Fibroblast of skin of left biceps (primary cell): Measurements from ENCODE around the gene TFB1M.
"Not testable (repeated sequence)": the region's sequence is repeated elsewhere in the genome, so short reads cannot be mapped to it uniquely, and the experiment has no call there.

Experiments
- DNase-seq, 2 experiments: peaks; one replicate each; pipeline ENCODE4 v3.0.0-alpha.2; 2013; ENCODE audit warnings: low read depth in 2 of 2

Gene TFB1M

DNA sequence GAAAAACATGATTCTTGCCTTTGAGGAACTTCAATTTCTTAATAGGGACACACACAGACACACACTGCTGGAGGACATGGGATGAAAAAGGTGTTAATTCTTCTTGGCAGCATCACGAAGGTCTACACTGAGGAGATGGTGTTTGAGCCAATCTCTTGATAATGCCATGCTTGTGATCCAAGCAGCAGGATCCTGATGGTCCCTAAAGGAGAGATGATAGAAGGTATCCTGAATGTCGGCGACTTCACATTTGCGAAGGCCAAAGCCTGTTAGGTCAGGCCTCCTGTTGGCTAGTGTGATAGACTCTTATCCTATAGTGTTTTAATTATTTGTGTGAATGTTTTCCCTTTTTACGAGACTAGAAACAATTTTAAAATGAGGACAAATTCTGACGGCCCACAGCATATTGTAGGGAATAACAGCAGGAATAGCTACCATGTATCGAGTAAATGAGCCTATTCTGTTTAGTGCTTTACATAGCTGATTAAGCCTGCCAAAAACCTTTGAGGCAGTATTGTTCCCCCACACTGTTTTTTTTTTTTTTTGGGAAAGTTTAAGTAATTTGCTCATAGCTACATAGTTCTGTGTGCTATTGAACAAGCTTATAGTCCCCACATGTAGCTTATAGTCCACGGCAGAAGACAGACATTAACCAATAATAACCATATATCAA lies 15.3 kb upstream of the TFB1M start:
- no peak for DNase-seq

DNA sequence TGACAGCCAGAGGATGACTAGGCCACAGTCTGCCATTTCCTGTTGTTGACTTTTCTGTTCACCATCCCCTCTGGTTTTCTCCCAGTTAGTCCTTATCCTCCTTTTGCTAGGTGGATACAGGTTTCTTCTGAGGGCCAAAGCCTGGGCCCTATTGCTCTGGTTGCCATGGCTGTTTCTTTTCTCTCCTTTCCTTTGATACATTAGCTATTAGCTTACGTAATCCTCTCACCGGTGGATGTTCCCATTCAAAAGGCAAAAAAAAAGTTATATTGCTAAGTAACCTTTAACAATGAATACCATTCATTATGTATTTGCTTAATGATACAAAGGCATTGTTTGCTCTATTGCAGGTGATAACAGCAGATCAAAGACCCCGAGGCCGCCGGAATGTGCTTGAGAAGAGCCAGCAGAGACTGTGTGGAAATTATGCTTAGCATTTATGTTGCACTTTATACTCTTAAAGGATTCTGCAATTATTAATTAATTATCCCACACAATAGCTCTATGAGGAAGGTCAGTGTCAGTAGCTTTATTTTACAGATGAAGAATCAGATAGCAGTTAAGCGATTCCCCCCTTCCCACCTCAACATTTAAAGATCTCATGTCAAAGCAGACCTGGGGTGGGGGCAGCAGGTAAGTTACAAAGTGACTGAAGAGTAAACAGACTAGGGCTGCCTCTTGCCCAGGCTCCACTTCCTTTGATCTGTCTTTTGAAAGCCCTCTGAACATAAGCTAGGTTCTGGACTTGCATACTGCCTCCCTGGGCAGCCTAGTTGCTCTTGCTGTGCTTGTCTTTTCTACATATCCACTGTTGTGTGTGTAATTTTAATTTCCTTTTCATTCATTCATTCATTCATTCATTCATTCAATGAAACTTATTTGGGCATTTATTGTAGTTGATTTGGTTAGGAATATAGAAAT lies 14.5 kb upstream of the TFB1M start:
- no peak for DNase-seq

DNA sequence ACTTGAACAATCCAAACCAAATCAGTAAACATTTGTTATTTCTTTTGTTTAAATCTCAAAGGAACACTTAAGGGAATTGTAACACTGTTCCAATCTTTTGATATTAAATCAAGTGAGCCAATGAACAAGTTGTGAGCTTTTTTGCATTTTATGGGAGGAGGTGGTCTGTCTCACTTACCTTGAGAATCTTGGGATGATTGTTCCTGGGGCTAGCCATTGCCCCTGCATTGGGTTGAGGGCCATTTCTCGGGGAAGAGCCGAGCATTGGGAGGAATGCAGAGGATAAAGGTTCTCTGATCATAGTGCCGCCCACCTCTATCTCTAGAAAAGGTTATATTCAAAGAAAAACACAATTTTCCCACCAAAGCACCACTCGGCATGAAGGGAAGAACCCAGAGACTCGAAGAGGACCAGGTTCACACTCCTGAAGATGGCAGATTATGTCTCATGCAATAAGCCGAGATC lies 13.8 kb upstream of the TFB1M start:
- no peak for DNase-seq

DNA sequence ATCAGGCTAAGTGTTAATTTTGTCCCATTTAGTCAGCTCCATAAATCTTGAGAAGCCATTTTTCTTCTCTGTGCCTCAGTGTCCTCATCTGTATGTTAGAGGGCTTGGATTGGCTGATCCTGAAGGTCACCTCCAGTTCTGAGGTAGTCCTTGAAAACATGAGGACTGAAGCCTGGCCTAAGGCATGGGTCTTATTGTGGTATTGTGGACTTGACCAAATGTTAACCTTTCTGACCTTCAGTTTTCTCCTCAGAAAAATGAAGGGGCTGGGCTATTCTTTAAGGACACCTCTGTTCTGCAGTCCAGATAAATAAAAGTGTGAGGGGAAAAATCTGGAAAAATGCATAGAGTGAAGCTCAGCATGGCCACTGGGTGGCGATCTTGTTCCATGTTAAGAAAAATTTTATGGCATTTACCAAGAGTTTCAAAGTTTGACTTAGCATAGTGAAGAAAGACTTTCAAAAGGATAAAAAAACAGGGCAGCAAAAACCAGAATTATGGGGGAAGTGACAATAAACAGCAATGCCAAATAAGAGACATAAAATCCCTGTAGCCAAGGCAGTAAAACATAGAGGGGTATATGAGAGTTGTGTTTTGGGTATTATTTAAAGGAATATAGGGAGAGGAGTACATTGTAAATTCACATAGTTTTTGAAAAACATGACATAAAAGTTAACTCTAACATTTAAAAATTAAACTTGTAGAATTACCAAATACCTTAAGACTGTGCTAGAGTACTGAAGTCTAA lies 13.2 kb upstream of the TFB1M start:
- peak; percentile 24 to 39 for DNase-seq

DNA sequence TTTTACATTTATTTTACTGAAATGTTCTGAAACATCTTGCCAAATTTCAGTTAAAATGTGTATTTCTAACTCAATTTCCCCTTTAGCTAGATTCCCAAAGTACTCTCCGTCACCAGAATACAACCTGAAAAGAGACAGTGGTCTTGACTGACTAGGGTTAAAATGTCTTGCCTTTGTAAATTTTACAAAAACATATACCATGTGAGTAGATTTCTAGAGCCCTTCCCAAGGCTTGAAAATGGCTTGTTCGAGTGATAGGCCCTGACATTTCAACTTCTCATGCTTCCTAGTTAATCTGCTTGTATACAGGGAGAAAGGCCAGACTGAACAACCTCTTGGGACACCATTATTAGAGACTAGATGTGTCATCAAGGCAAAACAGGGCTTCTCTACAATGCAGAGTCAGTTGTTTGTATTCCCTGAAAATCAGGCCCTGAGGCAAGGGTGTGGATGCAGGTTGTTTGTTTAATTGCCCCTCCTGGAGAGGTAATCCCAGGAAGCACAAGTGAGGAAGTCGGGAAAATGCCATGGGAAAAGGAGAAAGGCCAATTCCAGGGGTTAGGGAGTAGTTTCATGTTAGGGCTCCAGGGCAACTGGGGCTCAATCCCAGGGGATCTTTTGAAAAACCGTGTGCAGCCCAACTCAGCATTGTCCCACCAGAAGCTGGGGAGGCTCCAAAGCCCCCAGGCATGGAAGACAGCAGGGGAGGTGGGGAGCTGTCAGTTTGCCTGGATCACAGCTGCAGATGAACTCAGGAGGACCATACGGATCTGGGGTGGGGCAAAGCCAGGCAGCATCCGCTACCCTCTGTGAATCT lies 11.6 kb upstream of the TFB1M start:
- no peak for DNase-seq

DNA sequence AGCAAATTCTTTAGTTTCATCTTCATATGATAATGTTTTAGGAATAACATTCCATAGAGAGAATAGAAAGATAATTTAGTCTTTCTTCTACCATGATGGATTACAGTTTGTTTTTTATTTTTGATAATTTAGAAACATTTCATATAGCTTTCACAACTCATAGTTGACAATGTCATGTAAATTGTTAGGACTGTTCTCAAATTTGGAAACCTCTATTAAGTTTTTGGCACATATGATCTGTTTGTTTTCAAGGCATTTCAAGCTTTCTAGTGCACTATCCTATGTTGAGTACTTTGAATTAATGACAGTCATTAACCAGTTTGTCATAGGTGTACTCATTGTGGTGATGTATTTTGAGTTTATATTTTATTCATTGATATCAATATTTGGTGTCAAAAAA lies 10.7 kb upstream of the TFB1M start:
- no peak for DNase-seq

DNA sequence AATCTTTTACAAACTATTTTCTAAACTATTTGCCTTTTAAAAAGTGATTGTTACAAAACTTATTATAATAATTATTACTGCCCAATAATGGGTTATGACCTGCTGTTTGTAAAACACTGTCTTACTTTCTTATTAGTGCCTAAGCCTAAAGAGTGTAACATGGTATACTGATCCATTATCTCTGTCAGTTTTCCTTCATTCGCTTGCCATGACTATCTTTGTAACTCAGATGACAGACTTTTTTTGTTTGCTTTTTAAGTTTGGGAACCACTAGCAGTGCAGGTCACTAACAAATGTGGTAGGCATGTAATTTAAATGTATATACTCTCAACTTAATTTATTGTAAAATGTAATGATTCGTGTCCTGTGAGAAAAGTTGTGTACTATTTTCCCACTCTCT lies 9.9 kb upstream of the TFB1M start:
- no peak for DNase-seq

DNA sequence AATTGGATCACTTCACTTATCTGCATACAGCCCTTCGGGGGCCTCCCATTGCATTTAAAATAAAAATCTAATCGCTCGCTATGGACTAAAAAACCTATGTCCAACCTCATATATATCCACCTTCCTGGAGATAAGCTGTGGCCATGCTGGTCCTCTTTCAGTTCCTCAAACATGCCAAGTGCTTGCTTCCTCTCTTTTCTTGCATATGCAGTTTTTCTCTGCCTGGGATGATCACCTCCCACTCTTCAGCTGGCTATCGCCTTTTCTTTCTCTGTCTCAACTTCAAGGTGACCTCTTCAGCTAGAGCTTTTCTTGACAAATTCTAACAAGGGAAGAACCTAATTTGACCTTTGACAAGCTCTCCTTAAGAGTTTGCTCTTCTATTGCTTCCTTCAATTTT lies 5.6 kb upstream of the TFB1M start:
- DNase-seq: no peak

DNA sequence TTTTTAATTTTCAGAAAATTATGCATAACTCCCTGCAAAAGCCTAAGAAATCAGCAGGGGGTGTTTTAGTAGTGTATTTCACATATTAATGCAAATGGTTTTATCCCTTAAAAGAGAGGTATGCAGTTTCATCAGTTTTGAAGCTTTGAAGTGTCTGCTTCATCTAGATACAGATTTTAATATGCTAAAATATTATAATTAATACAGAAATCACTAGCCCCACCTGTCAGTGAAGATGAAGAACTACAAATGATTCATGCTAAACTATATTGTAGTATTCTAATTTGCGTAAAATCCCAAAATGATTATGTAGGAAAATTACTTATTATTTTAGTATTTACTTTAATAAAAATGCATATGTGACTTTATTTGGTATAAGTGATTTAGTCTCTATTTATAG lies 2.9 kb upstream of the TFB1M start:
- DNase-seq: no peak

DNA sequence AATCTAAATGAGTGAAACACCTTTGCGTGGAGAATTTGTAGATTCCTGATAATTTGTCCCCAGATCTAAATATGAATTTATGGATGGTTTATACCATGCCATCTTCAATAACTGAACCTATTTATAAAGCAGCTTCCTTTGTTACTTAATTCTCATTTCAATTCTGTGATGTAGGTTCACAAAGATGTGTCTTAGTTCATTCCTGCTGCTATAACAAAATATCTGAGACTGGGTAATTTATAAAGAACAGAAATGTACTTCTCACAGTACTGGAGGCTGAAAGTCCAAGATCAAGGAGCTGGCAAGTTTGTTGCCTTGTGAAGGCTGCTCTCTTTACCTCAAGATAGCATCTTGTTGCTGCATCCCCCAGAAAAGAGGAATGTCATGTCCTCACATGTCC lies 2.1 kb upstream of the TFB1M start:
- DNase-seq: no peak

DNA sequence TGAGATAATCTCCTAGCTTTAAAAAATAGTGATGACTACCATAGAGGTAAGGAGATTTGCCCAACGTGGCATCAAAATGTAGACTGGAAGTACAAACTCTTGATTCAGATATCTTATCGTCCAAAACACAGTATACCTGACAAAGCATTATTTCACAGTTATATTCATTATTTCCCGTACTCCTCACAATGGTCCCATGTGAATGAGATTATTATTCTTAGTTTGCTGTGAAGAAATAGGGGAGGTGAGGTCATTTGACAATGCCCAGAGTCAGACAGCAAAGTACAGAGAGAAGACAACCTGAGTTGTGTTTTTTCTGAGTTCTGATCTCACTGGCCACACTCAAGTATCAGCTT lies 1.2 kb upstream of the TFB1M start:
- no peak for DNase-seq

DNA sequence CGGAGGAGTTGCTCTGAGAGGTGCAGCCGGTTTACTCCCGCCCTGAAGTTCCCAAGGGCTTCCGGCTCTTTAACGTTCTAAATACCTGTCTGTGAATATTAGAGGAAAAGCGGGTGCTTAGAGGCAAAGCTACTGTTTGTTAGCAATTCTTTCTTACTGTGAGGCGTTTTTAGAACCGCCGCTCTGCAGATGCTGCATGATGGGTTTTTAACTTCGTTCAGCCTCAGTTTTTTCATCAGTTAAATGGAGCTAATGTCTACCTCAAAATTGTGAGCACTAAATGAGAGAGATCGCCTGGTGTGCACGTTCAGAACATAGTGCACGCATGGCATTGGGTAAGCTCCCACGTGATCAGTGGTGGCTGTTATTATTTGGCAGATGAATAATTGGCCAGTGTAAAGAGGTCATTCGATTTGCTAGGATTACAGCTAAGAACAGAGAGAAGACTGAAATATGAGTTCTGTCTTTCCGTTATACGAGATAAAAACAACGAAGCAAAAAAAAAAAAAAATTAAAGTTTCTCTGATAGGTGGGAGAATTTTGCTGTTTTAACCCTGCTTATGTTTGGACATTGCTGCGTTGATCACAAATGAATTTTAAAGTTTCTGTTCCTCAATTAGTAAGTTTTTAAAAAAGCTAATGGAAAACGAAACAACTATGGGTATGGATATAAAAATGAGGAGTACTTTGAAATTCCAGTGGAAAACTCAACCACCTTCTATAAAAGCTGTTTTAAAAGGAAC lies 660 bp upstream of the TFB1M start:
- DNase-seq: peak; percentile 64 to 66

DNA sequence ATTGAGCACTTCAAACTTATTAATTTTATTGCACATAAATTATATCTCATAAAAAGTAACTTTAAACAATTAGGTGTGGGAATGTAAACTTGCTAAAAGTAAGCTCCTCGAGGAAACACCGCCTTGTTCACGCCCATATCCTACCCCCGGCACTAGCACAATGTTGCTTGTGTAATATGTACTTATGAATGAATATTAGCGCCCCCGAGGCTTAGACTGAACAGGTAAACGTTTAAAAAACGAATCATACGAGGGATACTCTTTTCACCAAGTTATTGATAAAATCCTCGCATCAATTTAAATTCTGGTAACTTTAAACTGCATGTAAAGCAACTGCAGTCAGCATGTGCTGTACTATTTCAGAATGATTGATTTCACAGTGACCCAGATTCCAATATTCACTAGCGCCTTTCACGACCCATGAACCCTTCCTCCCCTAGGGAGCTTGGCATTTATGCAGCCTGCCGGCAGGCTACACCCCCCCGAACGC lies 637 bp downstream of the TFB1M start:
- DNase-seq: no peak

DNA sequence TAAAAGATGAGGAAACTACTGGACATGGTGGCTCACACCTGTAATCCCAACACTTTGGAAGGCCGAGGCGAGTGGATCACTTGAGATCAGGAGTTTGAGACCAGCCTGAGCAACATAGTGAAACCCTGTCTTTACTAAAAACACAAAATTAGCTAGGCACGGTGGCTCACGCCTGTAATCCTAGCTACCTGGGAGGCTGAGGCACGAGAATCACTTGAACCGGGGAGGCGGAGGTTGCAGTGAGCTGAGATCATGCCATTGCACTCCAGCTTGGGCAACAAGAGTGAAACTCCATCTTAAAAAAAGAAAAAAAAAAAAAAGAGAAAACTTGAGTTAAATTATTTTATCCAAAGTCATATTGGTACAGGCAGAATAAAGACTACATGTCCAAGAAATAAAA lies 1.3 kb downstream of the TFB1M start:
- DNase-seq: not testable (repeated sequence)

DNA sequence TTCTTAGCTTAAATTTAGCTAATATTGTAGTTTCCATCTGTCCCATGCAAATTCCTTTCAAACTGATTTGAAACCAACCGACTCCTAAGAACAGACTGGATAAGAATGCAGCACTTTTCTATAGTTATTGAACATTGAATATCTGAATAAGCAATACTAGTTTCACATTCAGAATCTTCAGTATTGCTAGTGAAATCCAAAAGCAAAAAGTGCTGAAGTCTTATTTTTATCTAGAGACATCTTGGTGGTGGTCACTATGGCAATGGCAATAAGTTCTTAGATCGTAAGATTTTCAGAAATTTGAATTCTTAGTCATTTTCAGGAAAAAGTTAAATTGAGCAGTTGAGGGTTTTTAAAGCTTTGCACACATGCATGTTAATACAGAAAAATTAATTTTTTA lies 2.7 kb downstream of the TFB1M start:
- no peak for DNase-seq

DNA sequence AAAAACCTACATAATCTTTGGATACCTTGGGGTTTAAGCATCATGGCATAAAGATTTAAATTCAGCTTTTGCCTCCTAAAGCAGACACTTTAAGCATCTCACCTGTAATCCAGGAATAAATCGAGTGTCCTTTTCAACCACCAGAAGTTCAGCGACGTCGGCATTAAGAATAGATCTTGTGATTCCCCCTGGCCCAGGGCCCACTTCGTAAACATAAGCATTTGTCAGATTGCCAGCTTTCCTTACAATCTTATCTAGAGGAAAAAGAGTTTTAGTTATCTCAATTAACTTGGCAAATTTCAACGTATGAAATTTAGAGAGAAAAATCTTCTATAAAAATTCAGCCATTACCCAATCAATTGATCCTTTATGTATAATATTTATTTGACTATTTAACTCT lies 3.2 kb downstream of the TFB1M start:
- DNase-seq: no peak

DNA sequence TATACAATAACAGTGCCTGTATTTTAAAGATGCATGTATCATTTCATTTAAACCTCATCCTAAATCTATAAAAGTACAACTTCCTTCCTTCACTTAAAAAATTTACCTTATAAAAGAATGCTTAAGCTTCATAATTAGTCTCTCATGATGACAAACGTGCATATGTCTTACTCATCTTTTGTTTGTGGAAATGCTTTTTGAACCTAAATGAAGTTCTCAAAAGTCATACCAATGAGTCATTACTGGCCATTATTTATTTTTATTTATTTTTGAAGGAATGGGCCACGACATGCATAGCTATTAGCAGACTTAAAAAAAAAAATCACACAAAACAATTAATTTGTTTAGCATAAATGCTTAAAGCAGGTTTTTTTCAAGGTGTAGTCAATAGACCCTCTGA lies 3.7 kb downstream of the TFB1M start:
- no peak for DNase-seq

DNA sequence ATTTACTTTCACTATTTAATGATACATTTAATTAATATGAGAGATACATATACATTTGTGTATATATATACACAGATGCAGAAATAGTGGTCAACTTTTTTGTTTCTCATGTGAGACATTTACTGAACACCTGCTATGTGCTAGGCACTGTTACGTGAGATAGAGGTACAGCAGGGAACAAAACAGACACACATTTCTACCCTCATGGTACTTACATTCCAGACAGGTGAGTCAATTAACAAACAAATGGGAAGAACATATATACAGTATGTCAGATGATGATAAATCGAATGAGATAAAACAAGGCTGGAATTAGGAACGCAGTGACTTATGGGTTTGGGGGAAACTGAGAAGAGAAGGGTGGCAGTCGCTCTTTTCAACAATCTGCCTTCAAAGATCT lies 5.1 kb downstream of the TFB1M start:
- DNase-seq: no peak

DNA sequence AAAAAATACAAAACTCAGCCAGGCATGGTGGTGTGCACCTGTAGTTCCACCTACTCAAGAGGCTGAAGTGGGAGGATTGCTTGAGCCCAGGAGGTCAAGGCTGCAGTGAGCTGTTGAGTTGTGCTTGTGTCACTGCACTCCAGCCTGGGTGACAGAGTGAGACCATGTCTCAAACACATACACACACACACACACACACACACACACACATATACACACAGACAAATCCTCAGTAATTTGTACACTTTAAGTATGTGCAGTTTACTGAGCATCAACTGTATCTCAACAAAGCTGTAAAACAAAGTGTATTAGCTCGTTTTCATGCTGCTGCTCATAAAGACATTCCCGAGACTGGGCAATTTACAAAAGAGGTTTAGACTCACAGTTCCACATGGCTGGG lies 7.3 kb downstream of the TFB1M start:
- DNase-seq: no peak

DNA sequence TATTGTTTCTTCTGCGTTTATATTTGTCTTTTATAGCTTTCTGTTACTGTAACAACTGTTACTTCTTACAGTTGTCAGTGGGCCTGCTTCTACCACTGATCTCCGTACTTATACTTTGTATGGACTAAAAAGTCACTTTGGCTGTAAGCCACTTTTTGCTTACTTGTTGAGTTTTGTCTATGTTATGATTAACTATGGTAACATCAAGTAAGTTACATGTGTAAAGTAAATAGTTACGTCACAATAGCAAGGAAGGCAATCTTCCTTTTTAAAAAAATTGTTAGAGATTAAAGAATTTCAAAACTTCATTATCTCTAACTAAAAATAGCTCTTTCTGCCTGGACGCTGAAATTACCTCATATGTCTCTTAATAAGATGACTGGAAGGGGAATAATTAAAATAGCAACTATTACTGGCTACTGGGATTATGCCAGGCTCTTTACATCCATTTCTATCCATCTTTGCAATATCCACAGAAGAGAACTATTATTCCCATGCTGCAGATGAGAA lies 10.9 kb downstream of the TFB1M start:
- DNase-seq: no peak

DNA sequence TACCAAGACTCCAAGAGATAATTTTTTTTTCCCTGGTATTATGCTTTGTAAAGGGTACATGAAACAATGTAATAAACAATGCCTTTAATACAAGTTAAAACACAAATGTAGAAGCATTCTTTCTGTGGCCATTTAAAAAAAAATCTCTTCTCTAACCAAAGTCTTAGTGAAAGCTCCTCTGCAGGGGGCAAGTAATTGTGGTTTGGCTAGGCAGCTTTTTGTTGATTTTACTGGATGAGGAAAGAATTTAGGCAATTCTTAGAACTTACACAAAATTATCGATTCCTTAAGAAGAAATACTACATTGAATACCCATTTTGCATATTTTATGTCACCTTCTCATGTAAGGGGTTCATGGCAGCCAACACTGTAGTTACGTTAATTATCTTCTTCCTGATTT lies 12.4 kb downstream of the TFB1M start:
- DNase-seq: peak; percentile 50
